Measurements from ENCODE around the gene POGZ.
A peak's percentile ranks its signal among the peaks of the same experiment; 100 is the strongest.

The POGZ gene

GRCh38 chr1:151482017-151482416 lies 22.7 kb upstream of the POGZ start:
- no peak for ATAC-seq
- no peak for TF ChIP-seq SNAI2 (CRISPR knock-in tag; IDR thresholded peaks at IDR 0.05)
- TF ChIP-seq ISL1 (CRISPR knock-in tag; IDR thresholded peaks at IDR 0.05): no peak
- TF ChIP-seq ZNF8 (CRISPR knock-in tag; IDR thresholded peaks at IDR 0.05): no peak

- no peak for TF ChIP-seq TOX (CRISPR knock-in tag; IDR thresholded peaks at IDR 0.05; ENCODE audit: borderline replicate concordance)
- no peak for TF ChIP-seq TSHZ2 (CRISPR knock-in tag; IDR thresholded peaks at IDR 0.05)
- no peak for TF ChIP-seq CREB5 (CRISPR knock-in tag; IDR thresholded peaks at IDR 0.05; ENCODE audit: low read depth)
- TF ChIP-seq SNAI2 (CRISPR knock-in tag; IDR thresholded peaks at IDR 0.05): no peak
- no peak for TF ChIP-seq ARNTL (CRISPR knock-in tag; IDR thresholded peaks at IDR 0.05; ENCODE audit: borderline replicate concordance, low read depth)
- TF ChIP-seq ESRRG (CRISPR knock-in tag; IDR thresholded peaks at IDR 0.05): no peak
- TF ChIP-seq, protein P1, sequence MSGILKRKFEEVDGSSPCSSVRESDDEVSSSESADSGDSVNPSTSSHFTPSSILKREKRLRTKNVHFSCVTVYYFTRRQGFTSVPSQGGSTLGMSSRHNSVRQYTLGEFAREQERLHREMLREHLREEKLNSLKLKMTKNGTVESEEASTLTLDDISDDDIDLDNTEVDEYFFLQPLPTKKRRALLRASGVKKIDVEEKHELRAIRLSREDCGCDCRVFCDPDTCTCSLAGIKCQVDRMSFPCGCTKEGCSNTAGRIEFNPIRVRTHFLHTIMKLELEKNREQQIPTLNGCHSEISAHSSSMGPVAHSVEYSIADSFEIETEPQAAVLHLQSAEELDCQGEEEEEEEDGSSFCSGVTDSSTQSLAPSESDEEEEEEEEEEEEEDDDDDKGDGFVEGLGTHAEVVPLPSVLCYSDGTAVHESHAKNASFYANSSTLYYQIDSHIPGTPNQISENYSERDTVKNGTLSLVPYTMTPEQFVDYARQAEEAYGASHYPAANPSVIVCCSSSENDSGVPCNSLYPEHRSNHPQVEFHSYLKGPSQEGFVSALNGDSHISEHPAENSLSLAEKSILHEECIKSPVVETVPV (CRISPR knock-in tag; IDR thresholded peaks at IDR 0.05): no peak
- peak; percentile 51; the same call in 1 of the 3 replicates for ATAC-seq
These were observed 20.2 kb upstream of the POGZ start for GRCh38 chr1:151479462-151479861.

GRCh38 chr1:151478923-151479322 lies 19.6 kb upstream of the POGZ start:
- ATAC-seq: no peak; the same call in 2 of the 3 replicates
- TF ChIP-seq TOX (CRISPR knock-in tag; IDR thresholded peaks at IDR 0.05; ENCODE audit: borderline replicate concordance) (no peak), TSHZ2 (CRISPR knock-in tag; IDR thresholded peaks at IDR 0.05) (no peak), CREB5 (CRISPR knock-in tag; IDR thresholded peaks at IDR 0.05; ENCODE audit: low read depth) (no peak), RARB (CRISPR knock-in tag; IDR thresholded peaks at IDR 0.05) (no peak), ISL1 (CRISPR knock-in tag; IDR thresholded peaks at IDR 0.05) (no peak), TCF4 (CRISPR knock-in tag; IDR thresholded peaks at IDR 0.05; ENCODE audit: borderline replicate concordance) (no peak), ZFP30 (CRISPR knock-in tag; IDR thresholded peaks at IDR 0.05) (no peak), PATZ1 (CRISPR knock-in tag; IDR thresholded peaks at IDR 0.05; ENCODE audit: borderline replicate concordance) (no peak), BACH2 (CRISPR knock-in tag; IDR thresholded peaks at IDR 0.05; ENCODE audit: borderline replicate concordance) (no peak), ARNTL (CRISPR knock-in tag; IDR thresholded peaks at IDR 0.05; ENCODE audit: borderline replicate concordance, low read depth) (no peak), OSR1 (CRISPR knock-in tag; IDR thresholded peaks at IDR 0.05) (no peak), PPARA (CRISPR knock-in tag; IDR thresholded peaks at IDR 0.05; ENCODE audit: borderline replicate concordance) (no peak), POU6F1 (CRISPR knock-in tag; IDR thresholded peaks at IDR 0.05; ENCODE audit: borderline replicate concordance, low read depth) (no peak), ZNF8 (CRISPR knock-in tag; IDR thresholded peaks at IDR 0.05) (no peak), ZNF565 (CRISPR knock-in tag; conservative IDR thresholded peaks at IDR 0.05; ENCODE audit: low read depth) (no peak), ZFP3 (CRISPR knock-in tag; IDR thresholded peaks at IDR 0.05) (no peak), CSDC2 (CRISPR knock-in tag; IDR thresholded peaks at IDR 0.05) (no peak)
- TF ChIP-seq, protein P1 (CRISPR knock-in tag; IDR thresholded peaks at IDR 0.05): no peak

Measured in SK-N-SH treated with all-trans-retinoic acid at 6 μM for 48 hours (cell line).